GM18861 (cell line): ENCODE data around the gene H6PD.

Experiments used
- ATAC-seq: cut with Tn5 transposase; IDR thresholded peaks from one replicate; pipeline ENCODE4 v1.9.1; 2021; ENCODE audit not compliant: unreplicated experiment

H6PD gene

DNA sequence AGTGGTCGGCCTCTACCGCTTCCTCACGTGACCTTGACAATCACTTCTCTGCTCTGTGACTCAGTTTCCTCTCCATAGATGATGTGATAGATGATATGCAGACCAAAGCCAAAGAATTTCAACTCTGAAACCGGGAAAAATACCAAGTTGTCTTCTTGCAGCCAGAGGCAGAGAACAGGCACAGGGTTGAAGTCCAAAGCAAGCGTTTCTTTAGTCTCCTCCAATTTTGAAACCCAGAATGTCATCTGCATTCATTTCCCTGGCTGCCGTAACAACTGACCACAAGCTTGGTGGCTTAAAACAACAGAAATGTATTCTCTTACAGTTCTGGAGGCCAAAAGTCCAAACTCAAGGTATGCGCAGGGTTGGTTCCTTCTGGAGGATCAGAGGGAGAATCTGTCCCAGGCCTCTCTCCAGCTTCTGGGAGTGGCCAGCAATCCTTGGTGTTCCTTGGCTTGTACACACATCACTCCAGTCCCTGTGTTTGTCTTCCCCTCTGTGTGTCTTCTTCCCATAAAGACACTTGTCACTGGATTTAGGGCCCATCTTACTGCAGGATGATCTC is 30.3 kb upstream of the H6PD start:
- no peak for ATAC-seq

DNA sequence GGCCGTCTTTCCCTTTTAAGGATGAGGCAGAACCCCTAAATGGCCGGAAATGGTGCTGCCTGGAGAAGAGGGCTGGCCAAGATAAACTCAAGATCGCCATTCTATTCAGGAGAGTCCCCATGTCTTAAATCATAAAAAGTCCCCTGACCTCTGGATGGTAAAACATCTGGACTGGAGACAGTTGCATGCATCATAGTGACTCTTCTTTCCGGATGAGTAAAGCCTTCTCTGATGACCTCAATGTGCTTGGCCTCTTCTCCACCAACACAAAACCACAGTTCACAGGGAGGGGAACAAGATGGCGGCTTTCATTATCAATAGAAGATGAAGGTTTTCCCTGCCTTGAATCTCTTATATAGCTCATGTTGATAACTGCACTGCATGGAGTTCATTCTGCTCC is 27.5 kb upstream of the H6PD start:
- ATAC-seq, result no peak

DNA sequence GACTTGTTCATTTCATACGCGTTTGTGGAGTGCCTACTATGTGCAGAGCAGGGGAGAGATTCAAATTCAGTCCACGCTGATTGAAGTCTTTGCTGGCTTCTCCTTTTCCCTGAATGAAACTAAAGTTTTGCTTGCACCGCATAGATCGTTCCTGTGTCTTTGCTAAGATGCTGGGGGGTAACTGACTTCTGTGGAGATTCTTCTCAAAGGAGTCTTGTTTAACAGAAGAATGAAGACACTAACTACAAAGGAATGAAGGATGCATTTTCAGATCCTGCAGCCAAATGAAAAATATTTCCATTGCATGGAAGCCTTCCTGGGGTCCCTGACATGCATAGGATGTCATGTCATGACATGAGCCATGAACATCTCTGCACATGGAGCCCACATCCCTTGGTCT is 26.9 kb upstream of the H6PD start:
- ATAC-seq, result no peak

DNA sequence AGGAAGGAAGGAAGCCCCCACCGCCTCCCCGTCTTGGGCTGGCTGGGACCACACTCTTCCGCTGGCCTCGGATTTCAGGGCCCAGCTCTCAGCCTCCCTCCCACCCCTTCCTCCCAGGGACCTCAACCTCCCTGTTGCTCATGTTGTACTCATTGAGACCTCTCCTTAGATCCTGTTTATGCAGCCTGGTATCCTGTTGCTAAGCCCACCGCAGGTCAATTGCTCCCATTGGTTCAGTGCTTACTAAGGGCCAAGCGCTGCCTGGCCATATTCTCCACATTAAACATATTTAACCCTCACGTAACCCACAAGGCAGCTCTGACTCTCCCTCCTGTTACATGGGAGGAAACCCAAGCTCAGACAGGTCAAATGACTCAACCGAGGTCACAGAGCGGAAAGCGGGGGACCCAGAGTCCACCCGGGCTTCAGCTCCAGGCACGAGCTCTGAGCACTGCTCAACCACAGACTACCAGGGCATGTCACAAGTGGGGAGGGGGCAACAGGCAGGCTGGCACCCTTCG is 23.2 kb upstream of the H6PD start:
- no peak for ATAC-seq

DNA sequence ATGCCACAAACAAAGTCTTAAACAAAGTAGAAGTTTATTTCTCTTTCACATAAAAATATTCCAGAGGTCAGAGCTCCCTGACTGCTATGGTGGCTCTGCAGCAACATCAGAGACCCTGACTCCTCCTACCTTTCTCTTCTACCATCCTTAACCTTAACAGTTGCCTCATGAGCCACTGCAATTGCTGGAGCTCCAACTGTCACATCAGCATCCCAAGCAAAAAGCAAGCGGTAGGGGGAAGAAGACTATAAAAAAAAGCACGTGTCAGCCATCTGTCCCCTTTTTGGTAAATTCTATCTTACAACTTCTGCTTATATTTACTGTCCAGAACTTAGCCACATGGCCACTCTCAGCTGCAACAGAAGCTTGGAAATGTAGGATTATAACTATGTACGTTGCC is 21.8 kb upstream of the H6PD start:
- ATAC-seq, result no peak

DNA sequence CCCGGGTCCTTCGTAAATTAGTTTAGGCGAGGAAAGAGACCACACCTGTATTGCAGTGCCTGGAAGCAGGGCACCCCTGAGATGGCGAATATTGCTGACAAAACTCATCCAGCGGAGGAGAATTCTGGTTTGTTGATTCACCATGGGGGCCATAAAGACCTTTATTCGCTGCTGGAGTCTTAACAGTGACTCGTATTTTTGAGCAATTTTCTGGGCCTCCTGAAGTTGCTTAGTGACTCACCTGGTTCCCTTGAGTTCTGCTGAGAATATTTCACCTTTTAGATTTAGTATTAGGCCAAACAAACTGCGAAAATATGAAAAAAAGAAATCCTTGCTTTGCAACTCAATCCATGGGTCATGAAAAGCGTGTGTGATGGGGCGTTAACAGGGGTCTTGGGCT is 20.6 kb upstream of the H6PD start:
- ATAC-seq, result no peak

DNA sequence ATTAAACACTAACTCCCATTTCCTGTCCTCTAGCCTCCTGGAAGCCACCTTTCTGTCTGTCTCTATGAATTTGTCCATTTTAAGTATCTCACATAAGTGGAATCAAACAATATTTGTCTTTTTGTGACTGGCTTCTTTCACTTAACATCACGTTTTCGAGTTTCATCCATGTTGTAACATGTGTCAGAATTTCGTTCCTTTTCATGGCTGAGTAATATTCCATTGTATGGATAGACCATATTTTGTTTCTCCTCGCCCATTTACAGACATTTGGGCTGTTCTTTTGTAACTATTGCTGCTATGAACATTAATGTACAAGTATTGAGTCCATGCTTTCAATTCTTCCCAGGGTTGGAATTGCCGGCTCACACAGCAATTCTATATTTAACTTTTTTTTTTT is 15.7 kb upstream of the H6PD start:
- no peak for ATAC-seq

DNA sequence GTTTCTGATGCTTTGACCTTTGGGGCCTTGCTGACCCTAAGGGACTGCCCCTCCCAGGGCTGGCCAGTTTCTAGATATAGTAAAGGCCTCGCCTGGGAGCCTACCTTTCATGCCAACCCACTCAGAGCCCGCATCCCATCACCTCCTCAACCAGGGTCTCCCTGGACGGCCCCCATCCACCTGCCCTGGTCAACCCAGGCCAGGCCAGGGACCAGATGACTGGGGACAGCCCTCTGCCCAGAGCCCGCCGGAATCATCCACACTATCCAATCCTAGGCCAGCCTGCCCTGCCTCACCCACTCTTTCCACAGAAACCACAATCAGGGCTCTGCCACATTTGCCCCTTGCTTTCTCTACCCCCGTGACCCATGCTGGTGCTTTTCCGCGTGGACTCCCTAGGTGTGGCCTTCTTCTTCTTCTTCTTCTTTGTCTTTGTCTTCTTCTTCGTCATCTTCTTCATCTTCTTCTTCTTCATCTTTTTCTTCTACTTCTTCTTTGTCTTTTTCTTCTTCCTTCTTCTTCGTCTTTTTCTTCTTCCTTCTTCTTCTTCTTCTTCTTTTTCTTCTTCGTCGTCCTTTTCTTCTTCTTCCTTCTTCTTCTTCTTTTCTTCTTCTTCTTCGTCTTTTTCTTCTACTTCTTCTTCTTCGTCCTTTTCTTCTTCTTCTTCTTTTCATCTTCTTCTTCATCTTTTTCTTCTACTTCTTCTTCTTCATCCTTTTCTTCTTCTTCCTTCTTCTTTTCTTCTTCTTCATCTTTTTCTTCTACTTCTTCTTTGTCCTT is 11.5 kb upstream of the H6PD start:
- no peak for ATAC-seq

DNA sequence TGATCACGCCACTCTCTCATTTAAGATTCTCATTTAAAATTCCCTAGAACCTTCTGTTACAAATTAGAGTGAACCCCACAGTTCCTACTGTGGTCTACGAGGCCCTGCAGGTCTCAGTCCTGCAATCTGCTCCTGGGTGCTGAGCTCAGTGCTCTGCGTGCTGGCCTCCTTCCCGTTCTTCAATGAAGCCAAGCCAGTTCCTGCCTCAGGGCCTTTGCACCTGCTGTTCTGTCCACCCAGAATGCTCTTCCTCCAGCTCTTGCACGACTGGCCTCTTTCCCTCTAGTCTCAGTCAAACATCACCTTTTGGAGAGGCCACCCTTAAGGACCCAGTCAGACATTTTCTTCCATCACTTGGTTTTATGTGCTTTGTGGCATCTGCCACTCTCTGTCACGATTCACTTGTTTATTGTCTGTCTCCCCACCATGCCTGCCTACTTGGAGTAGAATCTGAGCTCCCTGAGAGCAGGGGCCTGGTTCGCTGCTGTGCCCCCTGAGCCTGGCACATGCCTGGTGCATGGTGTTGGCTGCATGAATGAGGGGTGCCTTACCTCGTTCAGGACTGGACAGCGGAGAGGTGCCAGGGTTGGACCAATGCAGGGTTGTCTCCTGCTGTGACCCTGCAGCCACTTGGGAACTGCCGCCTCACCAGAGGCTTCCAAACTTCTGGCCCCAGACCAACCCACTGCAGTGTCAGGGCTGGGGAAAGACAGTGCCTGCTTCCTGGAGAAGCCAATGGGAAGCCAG is 9.7 kb upstream of the H6PD start:
- no peak for ATAC-seq

DNA sequence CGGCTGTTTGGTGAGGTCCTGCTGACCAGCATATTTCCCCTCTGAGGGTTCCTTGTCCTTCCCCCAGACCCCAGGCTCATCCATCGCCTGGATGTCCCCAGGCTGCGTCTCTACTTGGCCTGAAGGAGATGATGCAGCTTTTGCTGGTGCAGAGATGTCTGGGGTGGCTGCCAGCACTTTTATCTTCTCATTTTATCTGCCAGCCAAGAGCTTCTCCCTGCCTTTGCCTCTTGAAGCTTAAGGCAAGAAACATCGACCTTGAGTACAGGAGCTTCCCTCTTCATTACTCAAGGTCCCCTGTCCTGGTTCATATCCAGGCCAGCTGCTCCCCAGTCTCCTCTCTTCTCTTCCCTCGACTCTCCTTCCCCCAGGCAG is 9.2 kb upstream of the H6PD start:
- no peak for ATAC-seq

DNA sequence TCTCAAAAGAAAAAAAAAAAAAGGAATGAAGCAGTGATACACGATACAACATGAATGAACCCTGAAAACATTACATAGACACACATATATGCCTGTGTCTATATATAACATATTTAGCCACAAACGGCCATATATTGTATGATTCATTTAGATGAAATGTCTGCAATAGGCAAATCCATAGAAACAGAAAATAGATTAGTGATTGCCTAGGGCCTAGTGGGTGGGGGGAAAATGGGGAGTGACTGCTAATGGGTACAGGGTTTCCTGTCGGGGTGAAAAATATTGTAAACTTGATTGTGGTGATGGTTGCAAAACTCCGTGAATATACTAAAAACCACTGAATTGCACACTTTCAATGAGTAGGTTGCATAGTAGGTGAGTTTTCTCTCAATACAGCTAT is 6.0 kb upstream of the H6PD start:
- no peak for ATAC-seq

DNA sequence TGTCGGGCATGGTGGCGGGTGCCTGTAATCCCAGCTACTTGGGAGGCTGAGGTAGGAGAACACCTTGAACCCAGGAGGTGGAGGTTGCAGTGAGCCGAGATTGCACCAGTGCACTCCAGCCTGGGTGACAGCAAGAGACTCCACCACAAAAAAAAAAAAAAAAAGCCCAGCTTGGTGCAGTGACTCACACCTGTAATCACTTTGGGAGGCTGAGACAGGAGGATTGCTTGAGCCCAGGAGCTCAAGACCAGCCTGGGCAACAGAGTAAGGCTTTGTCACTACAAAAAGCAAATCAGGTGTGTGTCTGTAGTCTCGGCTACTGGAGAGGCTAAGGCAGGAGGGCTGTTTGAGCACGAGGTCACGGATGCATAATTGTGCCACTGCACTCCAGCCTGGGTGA is 5.0 kb upstream of the H6PD start:
- ATAC-seq, result no peak

DNA sequence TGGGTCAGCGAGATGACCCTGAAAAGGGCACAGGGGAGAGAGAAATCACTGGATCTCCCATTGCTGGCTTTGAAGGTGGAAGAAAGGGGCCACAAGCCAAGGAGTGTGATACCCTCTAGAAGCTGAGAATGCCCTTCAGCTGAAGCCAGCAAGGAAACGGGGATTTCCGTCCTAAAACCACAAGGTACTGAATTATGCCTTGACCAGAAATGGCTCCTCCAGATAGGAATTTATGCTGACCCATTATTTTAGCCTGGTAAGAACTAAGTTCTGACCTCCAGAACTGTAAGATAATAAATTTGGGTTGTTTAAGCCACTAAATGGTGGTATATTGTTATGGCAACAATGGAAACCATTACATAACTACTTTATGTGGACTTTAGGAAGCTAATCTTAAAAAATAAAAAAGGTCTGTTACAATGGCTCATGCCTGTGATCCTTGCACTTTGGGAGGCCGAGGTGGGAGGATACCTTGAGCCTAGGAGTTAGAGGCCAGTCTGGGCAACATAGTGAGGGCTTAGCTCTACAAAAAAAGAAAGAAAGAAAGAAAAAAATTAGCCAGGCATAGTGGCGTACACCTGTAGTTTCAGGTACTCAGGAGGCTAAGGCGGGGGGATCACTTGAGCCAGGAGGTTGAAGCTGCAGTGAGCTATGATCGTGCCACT is 3.6 kb upstream of the H6PD start:
- ATAC-seq, result no peak

DNA sequence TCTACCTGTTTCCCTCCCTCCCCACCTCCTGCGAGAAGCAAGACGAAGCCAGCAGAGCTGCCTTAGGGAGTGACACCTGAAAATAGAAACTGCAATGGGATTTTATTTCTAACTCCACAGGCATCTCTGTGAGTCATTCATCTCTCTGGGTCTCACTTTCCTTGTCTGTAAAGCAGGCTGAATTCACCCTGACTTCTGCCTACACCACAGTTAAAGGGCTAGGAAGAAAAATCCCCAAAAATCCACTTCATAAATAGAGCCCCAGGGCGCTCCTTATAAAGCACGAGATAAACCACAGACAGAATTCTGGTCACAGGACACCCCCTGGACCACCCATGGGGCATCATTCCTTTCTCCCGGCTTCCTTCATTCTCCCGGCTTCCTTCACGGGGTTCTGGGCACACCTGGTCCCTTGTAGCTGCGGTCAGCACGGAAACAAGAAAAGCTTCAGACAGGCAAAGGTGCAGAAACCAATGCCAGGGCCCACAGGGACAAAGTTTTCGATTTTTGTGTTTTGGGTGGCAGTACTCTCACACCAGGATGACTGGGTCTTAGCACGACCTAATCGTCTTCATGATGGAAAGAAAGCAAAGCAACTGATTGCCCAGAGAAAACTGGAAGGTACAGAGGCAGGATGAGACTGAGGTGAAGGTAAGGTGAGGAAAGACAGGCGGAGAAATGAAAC is 2.8 kb upstream of the H6PD start:
- no peak for ATAC-seq

DNA sequence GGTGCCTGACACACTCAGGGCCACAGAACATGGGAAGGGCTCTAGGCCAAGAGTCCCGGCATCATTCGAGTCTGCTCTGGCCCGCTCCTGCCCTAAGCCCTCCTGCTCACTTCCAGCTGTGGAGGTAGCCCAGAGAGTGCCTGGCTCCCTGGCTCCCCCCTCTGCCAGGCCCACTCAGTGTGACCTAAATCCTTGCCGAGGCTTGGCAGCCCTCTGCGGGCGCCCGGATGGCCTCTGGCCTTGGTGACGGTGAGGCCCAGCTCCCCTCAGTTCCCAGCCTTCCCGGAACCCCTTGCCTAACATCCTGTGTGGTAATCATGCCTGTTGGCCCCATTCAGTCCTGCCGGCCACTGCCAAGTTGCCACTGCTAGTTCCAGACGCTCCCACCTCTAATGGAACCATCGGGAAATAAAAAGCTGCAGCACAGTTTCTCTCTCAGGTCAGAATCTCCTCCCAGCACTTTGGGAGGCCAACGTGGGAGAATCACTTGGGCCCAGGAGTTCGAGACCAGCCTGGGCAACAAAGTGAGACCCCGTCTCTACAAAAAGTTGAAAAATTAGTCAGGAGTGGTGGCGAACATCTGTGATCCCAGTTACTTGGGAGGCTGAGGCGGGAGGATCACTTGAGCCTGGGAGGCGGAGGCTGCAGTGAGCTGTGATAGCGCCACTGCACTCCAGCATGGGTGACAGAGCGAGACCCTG is 1.2 kb upstream of the H6PD start:
- no peak for ATAC-seq

DNA sequence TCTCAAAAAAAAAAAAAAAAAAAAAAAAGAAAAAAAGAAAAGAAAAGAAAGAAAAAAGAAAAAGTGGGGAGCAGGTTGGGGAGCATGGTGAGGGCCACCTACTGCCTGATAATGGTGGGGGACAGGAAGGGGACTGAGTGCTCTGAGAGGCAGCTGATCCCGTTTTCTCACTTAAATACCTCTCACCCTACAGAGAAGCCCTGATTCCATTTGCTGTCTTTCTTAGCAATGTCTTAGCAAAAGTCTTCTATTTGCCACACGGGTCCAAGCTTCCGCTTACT is 692 bp upstream of the H6PD start:
- ATAC-seq, result no peak

DNA sequence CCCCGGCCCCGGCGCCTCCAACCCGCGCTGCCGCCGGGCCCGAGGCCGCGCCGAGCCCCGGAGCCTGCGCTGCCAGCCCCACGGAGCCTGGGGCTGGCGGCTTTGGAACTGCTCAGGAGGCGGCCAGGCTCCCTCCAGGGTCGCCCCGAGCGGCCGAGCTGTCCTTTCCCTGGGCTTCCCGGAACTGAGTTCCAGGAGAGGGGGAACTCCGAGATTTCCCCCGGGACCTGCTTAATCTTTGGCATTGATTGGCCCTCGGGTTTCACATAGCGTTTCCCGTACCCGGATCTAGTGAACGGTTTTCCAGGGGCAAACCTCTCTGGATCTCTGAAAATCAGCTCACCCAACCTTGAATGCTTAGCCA is 504 bp downstream of the H6PD start:
- ATAC-seq, result peak; percentile 38

DNA sequence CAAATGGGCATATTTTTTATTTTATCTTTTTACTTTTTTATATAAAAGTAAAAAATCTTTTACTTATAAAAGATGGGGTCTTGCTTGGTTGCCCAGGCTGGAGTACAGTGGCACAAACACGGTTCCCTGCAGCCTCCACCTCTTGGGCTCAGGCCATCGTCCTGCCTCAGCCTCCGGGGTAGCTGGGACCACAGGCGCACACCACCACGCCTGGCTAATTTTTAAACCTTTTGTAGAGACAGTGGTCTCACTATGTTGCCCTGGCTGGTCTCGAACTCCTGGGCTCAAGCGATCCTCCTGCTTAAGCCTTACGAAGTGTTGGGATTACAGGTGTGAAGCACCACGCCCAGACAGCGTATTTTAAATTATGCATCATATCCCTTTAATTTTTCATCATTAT is 986 bp downstream of the H6PD start:
- ATAC-seq, result no peak

DNA sequence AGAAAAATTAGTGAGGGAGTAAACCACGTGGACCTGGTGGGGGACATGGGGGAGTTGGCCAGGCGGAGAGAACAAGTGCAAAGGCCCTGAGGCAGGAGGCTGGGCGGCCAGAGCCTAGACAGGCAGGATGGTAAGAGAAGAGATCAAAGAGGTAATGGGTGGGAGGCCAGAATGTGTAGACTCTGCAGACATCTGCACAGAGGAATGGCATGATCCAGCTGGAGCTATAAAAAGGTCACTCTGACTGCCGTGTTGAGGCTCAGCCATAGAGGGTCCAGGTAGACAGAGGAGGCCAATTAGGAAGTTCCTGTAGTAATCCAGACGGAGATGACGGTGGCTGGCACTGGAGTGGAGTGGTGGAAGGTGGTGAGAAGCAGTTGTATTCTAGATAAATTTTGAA is 3.6 kb downstream of the H6PD start:
- ATAC-seq, result no peak

DNA sequence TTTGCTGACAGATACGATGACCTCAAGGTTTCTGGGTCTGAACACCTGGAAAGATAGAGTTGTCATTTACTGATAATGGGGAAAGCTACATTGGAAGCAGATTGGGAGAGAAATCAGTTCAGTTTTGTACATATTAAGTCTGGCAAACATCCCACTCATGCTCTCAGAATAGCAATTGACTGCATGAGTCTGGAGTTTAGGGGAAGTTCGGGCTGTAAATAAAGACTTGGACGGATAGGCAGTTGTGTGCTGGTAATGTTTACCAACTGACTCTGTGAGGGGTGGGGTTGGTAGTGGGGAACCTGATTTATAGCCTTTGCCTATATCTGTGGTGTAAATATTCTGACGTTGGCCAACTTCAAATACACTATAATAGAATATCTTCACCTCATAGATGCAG is 4.0 kb downstream of the H6PD start:
- ATAC-seq, result no peak
